Stomach (tissue), 9 donors: Measurements from ENCODE around the gene MANSC1. TPM values are rescaled to one million over a fixed set of nuclear protein-coding genes. Genes with fewer than 3 reads are reported as not detected.

Experiments used
- DNase-seq, 2 donors: peaks; one replicate each; pipeline versions ENCODE4 v3.0.0 to v3.0.0-alpha.2; 2013 to 2019
- H3K27ac ChIP-seq, 5 donors: fragments of 200-600 bp in 4 of 5; sonication (generic) in 4 of 5; one replicate each; pipeline ENCODE4 v1.5.1; 2013 to 2019; ENCODE audit warnings: mild to moderate bottlenecking in 1 of 5, moderate library complexity in 1 of 5
- H3K27me3 ChIP-seq, 3 donors: fragments of 200-600 bp; sonication (generic); one replicate each; pipeline ENCODE4 v1.5.1; 2017 to 2019; ENCODE audit warnings: mixed run types in 1 of 3
- H3K36me3 ChIP-seq, 4 donors: fragments of 200-600 bp; sonication (generic); 1 replicate in 3 of 4; 2 replicates in 1 of 4; pipeline ENCODE4 v1.5.1; 2016 to 2019
- H3K4me1 ChIP-seq, 4 donors: fragments of 200-600 bp; sonication (generic); one replicate each; pipeline ENCODE4 v1.5.1; 2016 to 2019
- H3K4me3 ChIP-seq, 4 donors: fragments of 200-600 bp; sonication (generic) in 3 of 4; one replicate each; pipeline ENCODE4 v1.5.1; 2016 to 2019; ENCODE audit warnings: mild to moderate bottlenecking in 1 of 4
- H3K9me3 ChIP-seq, 4 donors: fragments of 200-600 bp; sonication (generic); one replicate each; pipeline ENCODE4 v1.5.1; 2016 to 2019
- EP300 ChIP-seq: sonication (generic); formaldehyde crosslinking; IDR thresholded peaks from one replicate; pipeline ENCODE4 v1.6.1; 2017; ENCODE audit warnings: antibody characterized with exemption
- POLR2A ChIP-seq, 4 donors: fragments of 450-650 bp; IDR thresholded peaks; one replicate each; pipeline ENCODE4 v1.6.1; 2016; ENCODE audit warnings: antibody characterized with exemption in 4 of 4, control low read depth in 2 of 4, mild to moderate bottlenecking in 1 of 4, moderate library complexity in 1 of 4
- POLR2AphosphoS5 ChIP-seq, 3 donors: sonication (generic); formaldehyde crosslinking; IDR thresholded peaks; one replicate each; pipeline ENCODE4 v1.6.1; 2016; ENCODE audit warnings: antibody characterized with exemption in 3 of 3
- WGBS, 5 donors: extraction: QIAGEN DNeasy Blood & Tissue Kit in 3 of 5; methylation state at CpG; one replicate each; pipeline versions ENCODE4 v1.1.5 to v1.1.7; 2013 to 2018; 5-methylcytosine and 5-hydroxymethylcytosine counted together
- intact Hi-C: fragments of 100-400 bp; cut with DNase I; formaldehyde crosslinking; loops from one replicate; pipeline ENCODE4 v1.15.1; 2023; ENCODE audit warnings: low total_unique reads
- polyA plus RNA-seq, 3 donors: library from polyadenylated mRNA; stranded (reverse); fragments of 200-250 nt; gene quantifications; one replicate each; pipeline ENCODE4 v1.2.3, GENCODE V29; 2013
- total RNA-seq, 5 donors: library from RNA; depleted of rRNA; stranded (reverse); fragments of >200 nt; gene quantifications; one replicate each; pipeline versions ENCODE4 v1.1.0 to v1.2.3, GENCODE V29; 2014 to 2016
- TF ChIP-seq, protein P1 (sequence below), 7 experiments: fragments of 450-650 bp in 4 of 7; fragments of 200-600 bp in 3 of 7; sonication (generic) in 3 of 7; IDR thresholded peaks; one replicate each; pipeline ENCODE4 v1.5.1; 2016 to 2019; ENCODE audit warnings: antibody characterized with exemption in 7 of 7, control low read depth in 2 of 7, mild to moderate bottlenecking in 1 of 7
- donor health status: healthy with polysubstance abuse.
- donor health status: Bipolar disorder and iron deficiency.
- donor health status: healthy.

The MANSC1 gene
- total and polyA plus RNA-seq, 8 donors = 0.29 to 35.7 (median 9.5) TPM

DNA sequence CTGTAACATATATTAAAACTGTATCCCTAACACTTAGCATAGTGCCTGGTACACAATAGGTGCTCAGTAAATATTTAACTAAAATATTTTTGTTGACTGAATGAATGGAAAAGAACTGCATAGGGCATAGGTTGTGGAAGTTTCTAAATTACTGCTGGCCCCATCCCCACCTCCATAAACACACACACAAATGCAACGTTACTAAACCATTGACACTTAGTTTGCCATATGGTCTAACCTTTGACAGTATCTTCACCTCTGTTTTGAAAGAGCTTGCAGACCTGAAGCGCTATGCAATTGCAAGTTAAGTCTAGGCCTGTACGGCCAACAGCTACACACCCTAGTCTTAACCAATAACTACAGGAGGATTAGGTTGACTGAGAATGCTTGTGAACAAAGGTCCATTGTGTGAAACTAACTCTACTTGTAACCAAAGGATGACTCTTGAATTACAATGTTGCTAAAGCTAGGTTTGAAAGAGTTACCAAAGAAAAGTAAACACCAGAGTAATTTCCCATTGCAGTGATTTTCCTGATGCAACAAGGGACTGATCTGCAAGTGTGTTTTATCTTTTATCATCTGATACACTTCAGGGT is 924 bp upstream of the MANSC1 start:
- H3K27ac ChIP-seq = peak overlapping the region; percentile 76 to 95 (median 94)
- H3K27me3 ChIP-seq = no peaks in the 10 kb centered on the region
- H3K36me3 ChIP-seq = no peaks in the 10 kb centered on the region
- H3K9me3 ChIP-seq = no peaks in the 10 kb centered on the region
- peak in 1 of 2 donors; percentile 67 for DNase-seq
- WGBS, 5 donors = 30 to 61% (median 47%) methylated on average over 3 of the region's 3 CpGs
- peak overlapping the region in 1 of 4 donors; percentile 76 for H3K4me3 ChIP-seq
- TF ChIP-seq POLR2A (IDR thresholded peaks at IDR 0.05) = no peak
- TF ChIP-seq, protein P1, sequence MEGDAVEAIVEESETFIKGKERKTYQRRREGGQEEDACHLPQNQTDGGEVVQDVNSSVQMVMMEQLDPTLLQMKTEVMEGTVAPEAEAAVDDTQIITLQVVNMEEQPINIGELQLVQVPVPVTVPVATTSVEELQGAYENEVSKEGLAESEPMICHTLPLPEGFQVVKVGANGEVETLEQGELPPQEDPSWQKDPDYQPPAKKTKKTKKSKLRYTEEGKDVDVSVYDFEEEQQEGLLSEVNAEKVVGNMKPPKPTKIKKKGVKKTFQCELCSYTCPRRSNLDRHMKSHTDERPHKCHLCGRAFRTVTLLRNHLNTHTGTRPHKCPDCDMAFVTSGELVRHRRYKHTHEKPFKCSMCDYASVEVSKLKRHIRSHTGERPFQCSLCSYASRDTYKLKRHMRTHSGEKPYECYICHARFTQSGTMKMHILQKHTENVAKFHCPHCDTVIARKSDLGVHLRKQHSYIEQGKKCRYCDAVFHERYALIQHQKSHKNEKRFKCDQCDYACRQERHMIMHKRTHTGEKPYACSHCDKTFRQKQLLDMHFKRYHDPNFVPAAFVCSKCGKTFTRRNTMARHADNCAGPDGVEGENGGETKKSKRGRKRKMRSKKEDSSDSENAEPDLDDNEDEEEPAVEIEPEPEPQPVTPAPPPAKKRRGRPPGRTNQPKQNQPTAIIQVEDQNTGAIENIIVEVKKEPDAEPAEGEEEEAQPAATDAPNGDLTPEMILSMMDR (IDR thresholded peaks at IDR 0.05) = no peak
- TF ChIP-seq EP300 = no peak
- no peak for TF ChIP-seq POLR2AphosphoS5 (IDR thresholded peaks at IDR 0.05)
- H3K4me1 ChIP-seq = peaks cover 0 to 37% (median 26%) of the 10 kb centered on the region in 4 donors
- intact Hi-C loops = no loop called here

DNA sequence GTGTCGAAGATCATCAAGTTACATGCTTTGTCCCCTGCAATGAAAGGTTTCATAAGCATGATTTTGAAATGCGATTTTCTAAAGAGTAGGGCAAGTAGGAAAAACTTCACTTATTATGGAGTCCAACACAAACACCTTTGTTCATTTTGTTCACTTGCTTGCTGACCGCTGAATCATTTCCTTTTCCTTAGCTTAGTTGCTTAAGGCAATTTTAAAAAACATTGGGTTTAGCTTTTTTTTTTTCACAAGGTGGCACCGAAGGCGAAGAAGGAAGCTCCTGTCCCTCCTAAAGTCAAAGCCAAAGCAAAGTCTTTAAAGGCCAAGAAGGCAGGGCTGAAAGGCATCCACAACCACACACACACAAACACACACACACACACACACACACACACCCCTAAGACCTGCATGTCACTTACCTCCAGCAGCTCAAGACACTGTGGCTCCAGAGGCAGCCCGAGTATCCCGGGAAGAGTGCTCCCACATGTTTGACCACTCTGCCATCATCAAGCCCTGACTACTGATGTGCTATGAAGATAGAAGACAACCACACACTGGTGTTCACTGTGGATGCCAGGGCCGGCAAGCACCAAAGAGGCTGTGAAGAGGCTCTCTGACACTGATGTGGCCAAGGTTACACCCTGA is 11.4 kb downstream of the MANSC1 start:
- intact Hi-C loops = loop anchor here (10.0 kb wide), 1 partner anchor 254 kb away; no protein-coding TSS in a partner anchor
- H3K4me1 ChIP-seq = peaks cover 7 to 20% (median 11%) of the 10 kb centered on the region in 4 donors
- TF ChIP-seq, protein P1 (IDR thresholded peaks at IDR 0.05) = no peak
- TF ChIP-seq POLR2A (IDR thresholded peaks at IDR 0.05) (no peak), EP300 (no peak), POLR2AphosphoS5 (IDR thresholded peaks at IDR 0.05) (no peak)
- H3K4me3 ChIP-seq = no peak overlapping the region
- 75 to 81% (median 78%) methylated on average over 8 of the region's 8 CpGs for WGBS, 5 donors
- H3K36me3 ChIP-seq = peaks cover 19 to 58% (median 47%) of the 10 kb centered on the region in 4 donors
- no peaks in the 10 kb centered on the region for H3K9me3 ChIP-seq
- DNase-seq = no peak
- H3K27me3 ChIP-seq = no peaks in the 10 kb centered on the region
- peak overlapping the region in 3 of 5 donors; percentile 19 to 71 (median 43) for H3K27ac ChIP-seq

DNA sequence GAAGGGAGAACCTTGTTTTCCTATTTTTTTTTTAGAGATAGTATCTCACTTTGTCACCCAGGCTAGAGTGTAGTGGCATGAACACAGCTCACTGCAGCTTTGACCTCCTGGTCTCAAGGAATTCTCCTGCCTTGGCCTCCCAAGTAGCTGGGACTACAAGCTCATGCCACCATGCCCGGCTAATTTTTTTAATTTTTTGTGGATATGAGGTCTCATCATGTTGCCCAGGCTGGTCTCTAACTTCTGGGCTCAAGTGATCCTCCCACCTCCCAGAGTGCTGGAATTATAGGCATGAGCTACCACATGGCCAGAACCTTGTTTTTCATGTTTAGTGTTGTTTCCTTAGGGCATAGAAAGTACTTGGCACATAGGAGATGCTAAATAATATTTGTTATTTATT is 13.5 kb downstream of the MANSC1 start:
- H3K27me3 ChIP-seq = no peaks in the 10 kb centered on the region
- intact Hi-C loops = loop anchor here (10.0 kb wide), 1 partner anchor 252 kb away; no protein-coding TSS in a partner anchor
- no peak for TF ChIP-seq POLR2A (IDR thresholded peaks at IDR 0.05)
- TF ChIP-seq EP300 = no peak
- TF ChIP-seq POLR2AphosphoS5 (IDR thresholded peaks at IDR 0.05) = no peak
- TF ChIP-seq, protein P1 (IDR thresholded peaks at IDR 0.05) = no peak

DNA sequence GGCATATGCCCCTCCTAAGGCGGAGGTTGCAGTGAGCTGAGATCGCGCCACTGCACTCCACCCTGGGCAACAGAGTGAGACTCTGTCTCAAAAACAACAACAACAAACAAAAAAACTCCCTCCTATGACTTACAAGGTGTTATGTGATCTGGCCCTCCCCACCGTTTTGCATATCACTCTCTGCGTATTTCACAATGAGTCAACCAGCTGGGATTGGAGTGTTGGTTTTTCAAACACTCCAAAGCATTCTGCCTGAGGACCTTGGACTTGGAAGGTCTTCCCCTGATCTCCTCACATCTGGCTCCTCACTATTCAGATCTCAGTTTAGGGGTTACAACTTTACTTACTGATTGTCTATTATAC is 14.0 kb downstream of the MANSC1 start:
- Histone ChIP-seq H3K4me3 (no peak overlapping the region), H3K36me3 (peaks cover 0 to 36% (median 25%) of the 10 kb centered on the region in 4 donors), H3K27me3 (no peaks in the 10 kb centered on the region), H3K9me3 (no peaks in the 10 kb centered on the region), H3K27ac (peak overlapping the region in 3 of 5 donors; percentile 31 to 75 (median 47)), H3K4me1 (peaks cover 26 to 46% (median 33%) of the 10 kb centered on the region in 4 donors)
- TF ChIP-seq POLR2AphosphoS5 (IDR thresholded peaks at IDR 0.05) (peak in 1 of 3 donors; percentile 38), EP300 (no peak), POLR2A (IDR thresholded peaks at IDR 0.05) (no peak)
- WGBS, 5 donors = 62 to 80% (median 76%) methylated on average over 5 of the region's 5 CpGs
- DNase-seq = peak; percentile 42 to 57
- intact Hi-C loops = loop anchor here (10.0 kb wide), 1 partner anchor 251 kb away; no protein-coding TSS in a partner anchor

More for the DNA sequence above, 13.5 kb downstream of the MANSC1 start:
- Histone ChIP-seq H3K9me3 (no peaks in the 10 kb centered on the region), H3K36me3 (peaks cover 3 to 41% (median 30%) of the 10 kb centered on the region in 4 donors), H3K4me1 (peaks cover 22 to 41% (median 29%) of the 10 kb centered on the region in 4 donors), H3K4me3 (no peak overlapping the region), H3K27ac (peak overlapping the region in 2 of 5 donors; percentile 47 to 52)
- WGBS, 5 donors = 84 to 96% (median 93%) methylated on average over 1 of the region's 1 CpG
- DNase-seq = no peak
